LoVo (cell line): Measurements from ENCODE around the gene FGF21.
"Not testable (repeated sequence)": the region's sequence is repeated elsewhere in the genome, so short reads cannot be mapped to it uniquely, and the experiment has no call there.

Source experiments
- DNase-seq: peaks from one replicate; pipeline ENCODE4 v3.0.0-alpha.2; 2016; ENCODE audit warnings: low spot score

Gene FGF21

GRCh38 chr19:48787331-48787730 is 32.0 kb downstream of the FGF21 start:
- DNase-seq, result not testable (repeated sequence)

DNA sequence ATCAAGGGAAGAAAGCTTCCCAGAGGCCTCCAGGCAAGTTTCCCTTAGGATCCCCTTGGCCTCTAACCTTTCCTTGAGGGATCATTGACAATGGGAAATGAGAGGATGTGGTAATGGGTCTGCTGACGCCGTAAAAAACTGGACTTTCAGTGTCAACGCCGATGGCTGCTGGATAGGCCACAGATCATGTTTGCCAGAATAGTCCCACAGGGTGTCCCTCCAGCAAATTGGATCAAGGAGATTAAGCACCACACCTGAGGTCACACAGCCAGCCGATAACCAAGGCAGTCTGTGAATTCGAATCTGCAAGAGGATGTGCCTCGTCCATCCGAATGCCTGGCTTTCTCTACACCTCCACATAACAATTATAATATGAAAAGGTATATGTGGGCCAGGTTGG is 37.9 kb downstream of the FGF21 start:
- DNase-seq, result no peak

GRCh38 chr19:48794291-48794690 is 39.0 kb downstream of the FGF21 start:
- DNase-seq, result no peak

- peak; percentile 71 for DNase-seq
These were observed 39.8 kb downstream of the FGF21 start for GRCh38 chr19:48795055-48795684.

DNA sequence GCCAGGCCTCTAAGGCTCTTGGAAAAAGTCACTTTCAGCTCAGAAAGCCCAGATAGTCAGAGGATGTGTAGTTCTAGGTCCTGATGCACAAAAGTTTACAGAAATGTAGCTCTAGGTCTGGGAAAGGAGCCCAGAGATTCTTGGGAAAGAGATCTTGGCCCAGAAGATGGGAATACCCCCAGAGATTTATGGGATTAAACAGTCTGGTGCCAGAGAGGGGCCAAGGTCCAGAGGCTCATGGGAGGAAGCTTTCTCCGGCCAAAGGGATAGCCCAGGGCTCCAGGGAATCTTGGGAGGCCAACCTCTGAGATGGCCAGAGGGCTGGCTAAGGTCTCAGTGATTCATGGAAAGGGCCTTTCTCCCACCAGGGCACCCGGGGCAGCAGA is 40.4 kb downstream of the FGF21 start:
- no peak for DNase-seq

GRCh38 chr19:48796298-48797083 is 41.2 kb downstream of the FGF21 start:
- no peak for DNase-seq

DNA sequence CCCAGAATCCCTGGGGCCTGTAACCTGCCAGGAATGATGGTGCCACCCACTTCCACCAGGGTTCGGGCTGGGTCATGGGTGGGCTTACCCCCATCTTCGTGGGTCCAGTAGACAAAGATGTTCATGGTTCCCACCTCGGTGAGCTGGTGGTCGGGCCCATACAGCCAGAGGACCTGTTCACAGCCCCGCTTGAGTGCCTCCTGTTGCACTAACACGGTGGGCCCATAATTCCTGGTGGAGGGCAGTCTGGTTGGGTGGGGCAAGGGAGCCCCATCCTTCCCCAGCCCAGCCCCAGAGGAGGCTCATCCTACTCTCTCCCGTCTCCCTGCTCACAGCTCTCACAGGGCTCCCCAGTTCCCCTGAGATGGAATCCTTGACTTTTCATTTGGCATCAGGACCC is 41.8 kb downstream of the FGF21 start:
- no peak for DNase-seq

DNA sequence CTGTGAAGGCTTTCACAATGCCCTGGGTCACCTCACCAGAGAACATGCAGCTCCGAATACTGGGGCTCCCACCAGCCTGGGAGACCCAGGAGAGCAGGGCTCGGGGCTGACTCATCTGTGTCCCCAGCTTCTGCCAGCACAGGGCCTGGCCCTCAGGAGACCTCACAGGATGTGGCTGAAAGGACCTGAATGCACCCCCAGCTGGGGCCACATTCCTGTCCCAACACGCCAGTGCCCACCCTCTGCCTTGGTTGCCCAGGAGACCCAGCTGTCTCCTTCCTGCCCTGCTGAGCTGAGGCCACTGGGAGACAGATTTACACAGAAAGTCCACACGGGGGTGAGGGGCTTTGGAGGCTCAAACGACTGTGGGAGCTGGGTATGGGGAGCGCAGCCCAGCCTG is 43.6 kb downstream of the FGF21 start:
- DNase-seq, result no peak

DNA sequence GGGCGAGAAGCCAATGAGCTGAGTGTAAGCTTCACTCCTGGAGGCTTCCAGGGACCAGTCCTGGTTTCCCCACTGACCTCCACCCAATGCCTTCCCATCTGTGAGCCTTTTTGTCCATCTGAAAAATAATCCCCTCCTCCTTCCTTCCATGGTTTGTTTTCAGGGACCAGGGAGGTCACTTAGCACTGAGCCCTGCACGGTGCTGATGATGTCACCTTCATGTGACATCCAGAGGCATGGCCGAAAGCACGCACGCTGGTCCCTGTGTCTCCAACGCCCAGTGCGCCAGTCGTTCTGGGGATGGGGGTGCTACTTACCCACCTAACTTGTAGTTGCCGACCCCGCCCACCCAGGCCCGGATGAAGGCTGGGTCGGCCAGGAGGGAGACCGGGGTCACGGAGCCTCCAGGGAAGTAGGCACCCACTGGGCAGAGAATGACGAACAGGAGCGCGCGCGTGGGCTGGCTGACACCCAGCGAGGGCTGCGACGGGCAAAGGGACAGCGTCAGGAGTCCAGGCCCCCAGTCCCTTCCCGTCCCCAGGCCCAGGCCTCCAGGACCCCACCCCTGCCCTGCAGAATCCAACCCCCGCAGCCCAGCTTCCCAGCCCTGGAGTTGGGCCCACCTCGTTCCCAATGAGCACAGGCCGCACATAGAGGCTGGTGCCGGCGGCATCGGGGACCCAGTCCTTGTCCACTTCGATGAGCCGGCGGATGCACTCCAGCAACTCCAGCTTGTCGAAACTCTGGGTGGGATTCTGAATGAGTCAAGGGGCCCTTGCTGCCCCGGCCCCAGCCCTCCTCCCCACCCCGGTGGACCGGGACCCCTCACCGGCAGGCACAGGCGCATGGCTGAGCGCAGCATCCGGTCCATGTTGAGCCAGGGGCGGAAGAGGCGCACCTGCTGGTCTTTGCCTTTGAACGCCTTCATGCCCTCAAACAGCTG is 44.3 kb downstream of the FGF21 start:
- no peak for DNase-seq

- DNase-seq, result no peak
These were observed 47.3 kb downstream of the FGF21 start for GRCh38 chr19:48802623-48803022.

DNA sequence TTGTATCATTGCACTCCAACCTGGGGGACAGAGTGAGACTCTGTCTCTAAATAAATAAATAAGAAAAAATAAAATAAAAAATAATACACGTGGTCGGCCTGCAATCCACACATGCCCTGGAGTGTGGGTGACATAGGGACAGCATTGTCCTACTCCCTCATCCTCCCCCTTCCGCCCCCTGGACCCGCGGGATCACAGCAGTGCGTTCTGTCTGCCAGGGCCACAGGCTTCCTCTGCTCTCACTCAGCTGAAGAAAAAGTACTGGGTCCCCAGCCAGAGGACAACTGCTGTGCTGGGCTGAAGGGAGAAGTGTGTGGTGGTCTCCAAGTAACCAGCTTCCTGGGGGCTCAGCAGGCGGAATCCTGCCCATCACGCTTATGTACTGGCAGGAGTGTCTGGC is 49.2 kb downstream of the FGF21 start:
- no peak for DNase-seq

DNA sequence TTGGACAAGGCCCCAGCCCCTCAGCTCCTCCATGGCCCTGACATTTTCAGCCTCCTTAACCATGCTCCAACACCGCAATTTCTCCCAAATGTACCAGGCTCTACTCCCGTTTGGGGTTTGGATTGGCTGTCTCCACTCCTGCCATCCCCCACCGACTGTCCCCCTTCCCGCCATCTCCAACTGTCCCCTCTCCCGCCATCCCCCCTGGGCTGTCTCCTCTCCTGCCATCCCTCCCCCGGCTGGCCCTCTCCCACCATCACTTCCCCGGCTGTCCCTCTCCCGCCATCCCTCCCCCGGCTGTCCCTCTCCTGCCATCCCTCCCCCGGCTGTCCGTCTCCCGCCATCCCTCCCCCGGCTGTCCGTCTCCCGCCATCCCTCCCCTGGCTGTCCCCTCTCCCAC is 50.1 kb downstream of the FGF21 start:
- DNase-seq, result no peak

DNA sequence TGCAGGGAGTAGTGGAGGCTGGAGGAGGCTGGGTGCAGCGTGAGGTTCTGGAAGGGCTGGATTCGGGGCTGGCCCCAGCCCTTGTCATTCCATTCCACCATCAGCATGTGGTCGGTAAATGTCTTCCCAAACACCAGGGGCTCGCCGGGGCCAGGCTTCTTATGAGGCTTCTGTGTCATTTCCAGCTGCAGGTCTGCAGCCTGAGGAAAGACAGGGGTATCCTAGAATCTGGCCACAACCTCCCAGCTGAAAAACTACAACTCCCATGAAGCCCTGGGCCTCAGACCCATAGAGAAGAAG is 51.1 kb downstream of the FGF21 start:
- no peak for DNase-seq

DNA sequence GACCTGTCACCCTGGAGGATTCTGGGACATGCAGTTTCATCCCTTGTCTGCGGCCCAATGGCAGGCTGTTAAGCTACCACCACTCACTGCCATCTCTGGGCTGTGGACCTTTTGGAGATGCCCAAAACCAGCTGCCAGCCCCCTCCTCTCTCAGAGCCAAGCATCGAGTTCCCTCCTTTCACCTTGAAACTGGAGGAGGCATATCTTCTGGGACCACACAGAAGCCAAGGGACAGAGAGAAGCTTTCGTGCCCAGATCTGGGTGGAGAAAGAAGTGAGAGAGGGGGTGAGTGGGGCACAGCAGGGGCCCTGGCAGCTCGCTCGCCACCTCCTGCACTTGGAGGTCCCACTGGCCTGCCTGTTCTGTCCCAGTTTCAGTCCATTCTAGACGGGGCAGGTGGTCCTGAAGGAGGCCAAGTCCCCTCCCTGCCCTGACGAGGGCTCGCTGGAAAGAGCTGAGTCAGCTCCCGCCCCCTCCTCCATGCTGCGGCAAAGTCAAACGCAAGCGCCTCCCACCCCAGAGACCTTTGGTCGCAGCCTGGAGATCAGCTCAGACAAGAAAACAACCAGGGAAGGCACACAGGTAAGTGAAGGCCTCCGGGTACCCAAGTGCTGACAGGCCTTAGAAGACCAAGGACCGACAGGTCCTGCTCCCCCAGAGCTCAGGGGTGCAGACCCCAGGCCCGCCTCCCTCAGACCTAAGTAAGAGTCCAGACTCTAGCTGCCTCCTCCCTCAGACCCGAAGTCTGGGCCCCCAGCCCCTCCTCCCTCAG is 51.7 kb downstream of the FGF21 start:
- DNase-seq, result no peak

DNA sequence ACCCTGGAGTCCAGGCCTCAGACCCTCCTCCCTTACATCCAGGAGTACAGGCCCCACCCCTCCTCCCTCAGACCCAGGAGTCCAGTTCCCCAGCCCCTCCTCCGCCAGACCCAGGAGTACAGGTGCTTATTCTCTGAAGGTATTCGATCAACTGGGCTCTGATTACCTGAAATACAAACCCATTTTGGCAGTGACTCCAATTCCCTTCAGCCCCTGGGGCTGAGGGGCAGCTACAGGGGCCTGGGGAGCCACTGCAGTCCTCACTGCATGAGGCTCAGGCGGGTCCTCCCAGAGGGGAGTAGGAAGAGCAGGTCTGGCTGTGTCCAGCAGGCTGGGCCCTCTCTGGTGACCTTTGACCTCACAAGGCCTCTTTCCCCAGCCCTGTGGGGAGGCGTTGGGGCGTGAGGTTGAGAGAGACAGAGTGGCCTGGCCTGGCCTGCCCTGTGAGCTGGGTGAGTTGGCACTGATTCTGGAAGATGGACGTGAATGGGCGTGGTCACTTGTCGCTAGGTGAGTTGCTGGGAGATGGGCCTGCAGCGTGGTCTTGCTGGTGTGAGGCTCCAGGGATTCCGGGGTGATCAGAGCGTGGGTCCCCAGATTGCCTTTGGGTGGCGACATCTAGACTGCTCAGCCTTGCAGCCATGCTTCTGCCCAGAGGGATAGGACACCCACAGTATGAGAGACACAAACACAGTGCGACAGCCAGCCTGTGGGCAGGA is 52.4 kb downstream of the FGF21 start:
- DNase-seq, result no peak
